ENCODE results near the gene FGGY.

GRCh38 chr1:59455206-59455605 is 158.3 kb downstream of the FGGY start:
- TF ChIP-seq CTCF (IDR thresholded peaks at IDR 0.05; ENCODE audit: extremely low read depth in 1 of 2, insufficient read depth in 1 of 2, low read depth in 1 of 2, low read length in 2 of 2) (no peak), POLR2A (IDR thresholded peaks at IDR 0.05; ENCODE audit: low read depth, low read length) (no peak), EZH2 (IDR thresholded peaks at IDR 0.05; ENCODE audit: borderline replicate concordance, low read depth, low read length, severe bottlenecking) (no peak), GATA2 (IDR thresholded peaks at IDR 0.05; ENCODE audit: insufficient read depth, insufficient read length, low read depth, low read length) (no peak), JUN (IDR thresholded peaks at IDR 0.05; ENCODE audit: borderline replicate concordance, insufficient read depth, insufficient read length, low read depth) (no peak), POLR2AphosphoS5 (IDR thresholded peaks at IDR 0.05; ENCODE audit: insufficient read depth, low read depth, low read length) (no peak), MYC (IDR thresholded peaks at IDR 0.05; ENCODE audit: low read depth, low read length) (no peak), MAX (IDR thresholded peaks at IDR 0.05; ENCODE audit: insufficient read depth, insufficient read length) (no peak), FOS (IDR thresholded peaks at IDR 0.05; ENCODE audit: borderline replicate concordance, insufficient read depth, low read length) (peak; percentile 78)

Data from endothelial cell of umbilical vein (primary cell).